Measurements from ENCODE around the gene RTN1.

Gene RTN1

DNA sequence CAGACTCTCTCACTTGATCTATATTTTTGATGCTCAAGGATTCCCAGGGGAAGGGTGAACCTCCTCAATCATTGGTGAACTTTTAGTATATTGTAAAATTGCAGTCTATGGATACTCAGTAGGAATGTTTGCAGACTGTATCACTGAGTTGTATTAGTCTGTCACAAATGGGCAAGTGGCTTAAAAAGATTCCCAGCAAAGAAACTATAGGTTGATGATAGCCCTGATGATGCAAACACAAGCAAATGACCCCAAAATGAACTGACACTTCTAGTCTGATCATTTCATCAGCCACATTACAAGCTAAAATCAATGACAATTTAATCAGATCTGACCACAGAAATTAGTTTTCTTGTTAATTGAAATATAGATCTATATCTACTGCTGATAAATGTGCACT, 59.5 kb downstream of the RTN1 start:
- no peak overlapping the region for H3K4me3 ChIP-seq (ENCODE audit: low read length in 2 of 2)
- H3K27ac ChIP-seq (ENCODE audit: low read depth in 2 of 2, low read length in 2 of 2): no peak overlapping the region

DNA sequence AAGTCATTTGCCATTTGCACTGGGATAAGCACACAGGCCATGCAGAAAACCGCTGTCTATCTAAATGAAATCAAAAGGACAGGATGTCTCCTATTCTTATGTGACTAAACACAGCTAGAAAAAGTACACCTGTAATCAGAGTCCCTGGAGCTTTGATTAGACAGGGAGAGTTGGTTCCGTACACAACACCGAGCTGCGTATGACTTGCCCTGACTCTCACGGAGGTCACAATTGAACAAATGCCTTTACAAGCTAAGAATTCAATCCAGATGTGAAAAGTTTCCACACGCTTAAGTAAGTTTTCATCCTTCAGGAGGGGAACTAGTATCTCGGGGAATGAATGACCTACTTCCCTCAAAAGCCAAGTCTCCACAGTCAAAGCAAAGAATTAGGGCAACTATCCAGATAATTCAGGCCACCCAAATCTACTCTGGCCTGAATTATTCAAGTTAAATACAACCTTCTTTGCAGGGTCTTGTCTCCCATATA, 67.5 kb downstream of the RTN1 start:
- Histone ChIP-seq H3K27me3 (ENCODE audit: control insufficient read depth in 2 of 2, insufficient read depth in 2 of 2, low read length in 2 of 2) (no peaks in the 10 kb centered on the region), H3K27ac (ENCODE audit: low read depth in 2 of 2, low read length in 2 of 2) (no peak overlapping the region), H3K4me1 (ENCODE audit: control insufficient read depth in 2 of 2, insufficient read depth in 2 of 2, low read length in 2 of 2) (no peaks in the 10 kb centered on the region), H3K36me3 (ENCODE audit: control insufficient read depth in 2 of 2, insufficient read depth in 2 of 2, low read length in 2 of 2) (no peaks in the 10 kb centered on the region), H3K4me3 (ENCODE audit: low read length in 2 of 2) (no peak overlapping the region), H3K9me3 (ENCODE audit: control insufficient read depth in 2 of 2, low read length in 2 of 2) (no peaks in the 10 kb centered on the region), H3K9ac (ENCODE audit: low read depth in 1 of 2, low read length in 2 of 2) (no peak overlapping the region)

More for the DNA sequence above, 59.5 kb downstream of the RTN1 start:
- no peaks in the 10 kb centered on the region for H3K36me3 ChIP-seq (ENCODE audit: control insufficient read depth in 2 of 2, insufficient read depth in 2 of 2, low read length in 2 of 2)
- H3K27me3 ChIP-seq (ENCODE audit: control insufficient read depth in 2 of 2, insufficient read depth in 2 of 2, low read length in 2 of 2): no peaks in the 10 kb centered on the region
- no peak overlapping the region for H3K9ac ChIP-seq (ENCODE audit: low read depth in 1 of 2, low read length in 2 of 2)
- H3K4me1 ChIP-seq (ENCODE audit: control insufficient read depth in 2 of 2, insufficient read depth in 2 of 2, low read length in 2 of 2): no peaks in the 10 kb centered on the region
- H3K9me3 ChIP-seq (ENCODE audit: control insufficient read depth in 2 of 2, low read length in 2 of 2): no peaks in the 10 kb centered on the region

DNA sequence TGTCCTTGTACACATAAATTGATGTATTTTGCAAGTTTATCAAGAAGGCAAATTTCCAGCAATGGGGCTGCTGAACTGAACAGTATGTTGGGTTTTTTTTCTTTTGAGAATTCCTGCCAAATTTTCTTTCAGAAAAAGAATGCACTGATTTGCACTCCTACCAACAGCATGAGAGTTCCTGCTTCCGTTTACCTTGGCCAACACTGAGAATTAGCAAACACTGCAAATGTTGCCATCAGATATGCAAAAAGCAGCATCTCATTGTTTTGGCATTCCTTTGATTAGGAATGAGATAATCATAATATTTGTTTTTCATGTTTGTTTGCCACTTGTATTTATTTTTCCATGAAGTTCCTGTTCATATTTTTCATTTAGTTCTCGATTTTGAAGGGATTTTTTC, 82.4 kb downstream of the RTN1 start:
- no peak overlapping the region for H3K4me3 ChIP-seq (ENCODE audit: low read length in 2 of 2)
- H3K27ac ChIP-seq (ENCODE audit: low read depth in 2 of 2, low read length in 2 of 2): no peak overlapping the region
- no peaks in the 10 kb centered on the region for H3K4me1 ChIP-seq (ENCODE audit: control insufficient read depth in 2 of 2, insufficient read depth in 2 of 2, low read length in 2 of 2)
- H3K36me3 ChIP-seq (ENCODE audit: control insufficient read depth in 2 of 2, insufficient read depth in 2 of 2, low read length in 2 of 2): no peaks in the 10 kb centered on the region
- no peaks in the 10 kb centered on the region for H3K27me3 ChIP-seq (ENCODE audit: control insufficient read depth in 2 of 2, insufficient read depth in 2 of 2, low read length in 2 of 2)
- no peaks in the 10 kb centered on the region for H3K9me3 ChIP-seq (ENCODE audit: control insufficient read depth in 2 of 2, low read length in 2 of 2)
- H3K9ac ChIP-seq (ENCODE audit: low read depth in 1 of 2, low read length in 2 of 2): no peak overlapping the region

DNA sequence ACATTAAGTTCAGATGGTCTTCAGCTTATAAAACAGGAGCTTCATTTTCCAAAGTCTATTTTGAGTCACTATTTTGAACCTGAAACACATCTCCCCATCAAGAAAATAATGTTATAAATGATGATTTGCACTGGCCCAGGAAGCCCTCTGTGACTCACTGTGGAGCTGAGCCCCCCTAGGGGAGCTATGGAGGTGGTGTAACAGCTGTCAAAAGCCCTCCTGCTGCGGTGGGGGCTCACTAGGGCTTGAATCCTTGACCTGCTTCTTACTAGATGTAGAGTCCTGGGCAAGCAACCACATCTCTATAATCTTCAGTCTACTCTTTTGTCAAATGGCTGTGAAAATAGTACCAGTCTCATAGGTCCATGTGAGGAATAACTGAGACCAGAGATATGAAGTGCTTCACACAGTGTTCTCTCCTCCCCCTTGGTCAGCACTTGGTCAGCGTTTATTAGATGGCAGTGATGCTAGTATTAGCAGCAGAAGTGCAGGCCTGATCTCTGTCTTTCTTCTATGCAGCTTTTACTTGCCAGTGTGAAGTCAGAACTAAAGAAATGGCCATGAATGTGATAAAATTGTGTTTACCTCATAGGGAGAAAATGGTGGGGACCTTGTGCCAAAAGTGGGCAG, 83.4 kb downstream of the RTN1 start:
- no peak overlapping the region for H3K27ac ChIP-seq (ENCODE audit: low read depth in 2 of 2, low read length in 2 of 2)
- H3K9me3 ChIP-seq (ENCODE audit: control insufficient read depth in 2 of 2, low read length in 2 of 2): no peaks in the 10 kb centered on the region
- H3K4me1 ChIP-seq (ENCODE audit: control insufficient read depth in 2 of 2, insufficient read depth in 2 of 2, low read length in 2 of 2): no peaks in the 10 kb centered on the region
- no peaks in the 10 kb centered on the region for H3K36me3 ChIP-seq (ENCODE audit: control insufficient read depth in 2 of 2, insufficient read depth in 2 of 2, low read length in 2 of 2)
- no peak overlapping the region for H3K4me3 ChIP-seq (ENCODE audit: low read length in 2 of 2)
- no peak overlapping the region for H3K9ac ChIP-seq (ENCODE audit: low read depth in 1 of 2, low read length in 2 of 2)
- H3K27me3 ChIP-seq (ENCODE audit: control insufficient read depth in 2 of 2, insufficient read depth in 2 of 2, low read length in 2 of 2): no peaks in the 10 kb centered on the region

DNA sequence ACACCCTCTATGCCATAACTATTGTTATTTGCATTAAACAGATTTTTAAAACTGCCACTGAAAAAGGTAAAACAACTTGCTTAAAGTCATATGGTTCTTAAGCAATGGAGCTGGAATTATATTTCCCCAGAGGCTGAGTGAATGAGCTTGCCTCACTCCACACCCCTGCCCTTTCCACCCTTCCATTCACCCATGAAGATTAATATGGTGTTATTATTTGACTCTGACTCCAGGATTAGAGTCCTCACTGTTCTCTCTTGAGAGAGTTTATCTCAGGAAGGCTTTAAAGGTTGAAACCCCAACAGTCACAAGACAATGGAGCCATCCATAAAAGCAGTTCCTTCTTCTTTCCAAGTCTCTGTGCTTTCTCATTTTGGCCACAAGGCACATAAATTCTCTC, 84.9 kb downstream of the RTN1 start:
- H3K4me1 ChIP-seq (ENCODE audit: control insufficient read depth in 2 of 2, insufficient read depth in 2 of 2, low read length in 2 of 2): no peaks in the 10 kb centered on the region
- H3K9me3 ChIP-seq (ENCODE audit: control insufficient read depth in 2 of 2, low read length in 2 of 2): no peaks in the 10 kb centered on the region
- H3K9ac ChIP-seq (ENCODE audit: low read depth in 1 of 2, low read length in 2 of 2): no peak overlapping the region
- H3K4me3 ChIP-seq (ENCODE audit: low read length in 2 of 2): no peak overlapping the region
- H3K36me3 ChIP-seq (ENCODE audit: control insufficient read depth in 2 of 2, insufficient read depth in 2 of 2, low read length in 2 of 2): no peaks in the 10 kb centered on the region
- no peaks in the 10 kb centered on the region for H3K27me3 ChIP-seq (ENCODE audit: control insufficient read depth in 2 of 2, insufficient read depth in 2 of 2, low read length in 2 of 2)
- no peak overlapping the region for H3K27ac ChIP-seq (ENCODE audit: low read depth in 2 of 2, low read length in 2 of 2)

DNA sequence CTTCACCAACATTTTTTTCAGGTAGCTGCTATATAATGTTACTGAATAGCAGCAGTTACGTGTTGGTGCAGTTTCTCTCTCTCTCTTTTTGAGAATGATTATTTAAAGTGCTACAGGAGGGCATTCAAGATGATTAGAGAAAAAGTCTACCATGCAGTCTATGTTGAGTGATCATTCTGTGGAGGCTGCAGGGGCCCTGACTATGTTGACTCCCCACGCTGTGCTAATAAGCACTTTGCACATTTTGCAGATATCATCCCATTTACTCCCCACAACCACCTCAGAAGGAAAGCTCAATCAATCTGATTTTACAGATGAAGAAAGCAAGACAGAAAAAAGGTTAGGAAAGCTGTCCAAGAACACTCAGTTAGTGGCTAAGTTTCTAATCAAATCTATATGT, 87.8 kb downstream of the RTN1 start:
- Histone ChIP-seq H3K36me3 (ENCODE audit: control insufficient read depth in 2 of 2, insufficient read depth in 2 of 2, low read length in 2 of 2) (no peaks in the 10 kb centered on the region), H3K4me1 (ENCODE audit: control insufficient read depth in 2 of 2, insufficient read depth in 2 of 2, low read length in 2 of 2) (no peaks in the 10 kb centered on the region), H3K4me3 (ENCODE audit: low read length in 2 of 2) (no peak overlapping the region), H3K27ac (ENCODE audit: low read depth in 2 of 2, low read length in 2 of 2) (no peak overlapping the region), H3K9ac (ENCODE audit: low read depth in 1 of 2, low read length in 2 of 2) (no peak overlapping the region), H3K9me3 (ENCODE audit: control insufficient read depth in 2 of 2, low read length in 2 of 2) (no peaks in the 10 kb centered on the region), H3K27me3 (ENCODE audit: control insufficient read depth in 2 of 2, insufficient read depth in 2 of 2, low read length in 2 of 2) (no peaks in the 10 kb centered on the region)

DNA sequence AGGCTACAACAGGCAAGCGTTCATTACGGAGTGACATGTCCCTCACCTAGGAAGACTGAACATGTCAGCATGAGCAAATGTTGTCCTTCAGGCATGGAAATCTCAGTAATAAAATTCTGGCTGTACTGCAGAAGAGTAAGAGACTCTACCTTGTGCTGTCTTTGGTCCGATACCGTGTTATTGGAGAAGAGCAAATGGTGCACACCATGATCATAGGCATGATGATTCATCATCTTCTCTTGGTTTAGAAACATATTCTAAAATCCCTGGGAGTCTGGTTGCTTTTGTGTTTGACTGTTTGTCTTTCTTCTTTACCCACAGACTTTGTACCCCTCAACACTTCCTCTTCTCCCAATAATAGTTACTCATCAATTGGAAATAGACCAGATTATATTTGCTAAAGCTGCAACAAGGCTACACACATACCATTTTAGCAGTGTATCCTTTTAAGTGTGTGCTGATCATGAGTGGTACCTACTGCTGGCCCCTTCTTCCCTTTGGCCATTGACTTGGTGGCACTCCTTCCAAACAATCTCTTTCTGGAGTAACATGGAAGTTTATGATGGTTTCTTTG, 93.5 kb downstream of the RTN1 start:
- H3K9me3 ChIP-seq (ENCODE audit: control insufficient read depth in 2 of 2, low read length in 2 of 2): no peaks in the 10 kb centered on the region
- H3K36me3 ChIP-seq (ENCODE audit: control insufficient read depth in 2 of 2, insufficient read depth in 2 of 2, low read length in 2 of 2): no peaks in the 10 kb centered on the region
- no peaks in the 10 kb centered on the region for H3K27me3 ChIP-seq (ENCODE audit: control insufficient read depth in 2 of 2, insufficient read depth in 2 of 2, low read length in 2 of 2)
- H3K9ac ChIP-seq (ENCODE audit: low read depth in 1 of 2, low read length in 2 of 2): no peak overlapping the region
- H3K4me3 ChIP-seq (ENCODE audit: low read length in 2 of 2): no peak overlapping the region
- no peak overlapping the region for H3K27ac ChIP-seq (ENCODE audit: low read depth in 2 of 2, low read length in 2 of 2)
- no peaks in the 10 kb centered on the region for H3K4me1 ChIP-seq (ENCODE audit: control insufficient read depth in 2 of 2, insufficient read depth in 2 of 2, low read length in 2 of 2)

DNA sequence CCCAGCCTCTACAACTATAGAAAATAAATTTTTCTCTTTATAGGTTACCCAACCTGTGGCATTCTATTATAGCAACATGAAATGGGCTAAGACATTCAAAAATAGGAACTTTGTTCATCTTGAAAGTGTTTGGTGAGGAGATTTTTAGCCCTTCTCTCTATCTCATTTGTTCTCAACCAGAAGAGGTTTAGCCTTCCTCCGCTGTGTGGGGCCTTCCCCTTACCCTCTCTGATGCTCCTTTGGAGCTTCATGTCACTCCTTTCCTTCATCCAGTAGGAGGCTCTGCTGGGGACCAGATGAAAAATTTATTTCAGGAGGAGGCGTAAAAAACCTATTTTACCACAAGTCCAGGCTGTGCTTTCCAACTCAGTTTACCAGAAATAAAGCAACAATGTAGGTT, 94.1 kb downstream of the RTN1 start:
- Histone ChIP-seq H3K27me3 (ENCODE audit: control insufficient read depth in 2 of 2, insufficient read depth in 2 of 2, low read length in 2 of 2) (no peaks in the 10 kb centered on the region), H3K9ac (ENCODE audit: low read depth in 1 of 2, low read length in 2 of 2) (no peak overlapping the region), H3K36me3 (ENCODE audit: control insufficient read depth in 2 of 2, insufficient read depth in 2 of 2, low read length in 2 of 2) (no peaks in the 10 kb centered on the region), H3K27ac (ENCODE audit: low read depth in 2 of 2, low read length in 2 of 2) (no peak overlapping the region), H3K9me3 (ENCODE audit: control insufficient read depth in 2 of 2, low read length in 2 of 2) (no peaks in the 10 kb centered on the region), H3K4me1 (ENCODE audit: control insufficient read depth in 2 of 2, insufficient read depth in 2 of 2, low read length in 2 of 2) (no peaks in the 10 kb centered on the region), H3K4me3 (ENCODE audit: low read length in 2 of 2) (no peak overlapping the region)

DNA sequence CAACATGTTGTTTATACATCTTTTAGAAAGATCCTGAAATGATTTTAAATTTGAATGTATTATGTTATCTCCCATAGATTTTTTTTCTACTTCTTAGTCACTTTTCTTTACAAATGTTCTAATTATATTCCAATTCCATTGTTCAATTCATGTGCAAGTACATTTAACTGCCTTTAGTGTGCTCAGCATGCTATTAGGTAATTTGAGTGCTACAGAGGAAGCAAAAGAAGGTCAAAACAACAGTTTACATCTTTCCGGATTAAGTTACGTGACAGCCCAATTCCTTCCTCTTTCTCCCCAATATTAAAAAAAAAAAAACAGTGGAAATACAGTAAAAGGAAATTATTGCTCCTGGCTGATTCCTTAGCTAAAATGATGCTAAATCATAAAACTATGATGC, 98.3 kb downstream of the RTN1 start:
- no peaks in the 10 kb centered on the region for H3K27me3 ChIP-seq (ENCODE audit: control insufficient read depth in 2 of 2, insufficient read depth in 2 of 2, low read length in 2 of 2)
- no peaks in the 10 kb centered on the region for H3K4me1 ChIP-seq (ENCODE audit: control insufficient read depth in 2 of 2, insufficient read depth in 2 of 2, low read length in 2 of 2)
- H3K9me3 ChIP-seq (ENCODE audit: control insufficient read depth in 2 of 2, low read length in 2 of 2): no peaks in the 10 kb centered on the region
- no peak overlapping the region for H3K9ac ChIP-seq (ENCODE audit: low read depth in 1 of 2, low read length in 2 of 2)
- no peak overlapping the region for H3K27ac ChIP-seq (ENCODE audit: low read depth in 2 of 2, low read length in 2 of 2)
- H3K4me3 ChIP-seq (ENCODE audit: low read length in 2 of 2): no peak overlapping the region
- H3K36me3 ChIP-seq (ENCODE audit: control insufficient read depth in 2 of 2, insufficient read depth in 2 of 2, low read length in 2 of 2): no peaks in the 10 kb centered on the region

DNA sequence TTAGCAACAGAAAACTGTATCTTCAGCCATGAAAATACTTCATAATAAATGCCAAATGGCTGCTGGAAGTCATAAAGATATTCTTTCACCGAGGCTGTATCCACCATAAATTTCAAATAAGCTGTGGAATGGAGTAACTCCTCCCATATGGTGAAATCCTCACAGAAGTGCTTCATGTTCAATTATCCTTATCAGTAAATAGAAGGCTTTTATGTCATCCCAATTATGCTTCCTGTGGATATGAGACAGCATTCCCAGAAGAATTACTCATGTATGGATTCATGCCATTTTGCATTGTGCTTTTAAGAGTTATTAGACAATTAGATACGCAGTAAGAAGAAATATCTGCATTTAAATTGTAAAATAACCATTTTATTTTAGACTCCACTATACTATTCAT, 99.0 kb downstream of the RTN1 start:
- Histone ChIP-seq H3K4me1 (ENCODE audit: control insufficient read depth in 2 of 2, insufficient read depth in 2 of 2, low read length in 2 of 2) (no peaks in the 10 kb centered on the region), H3K9ac (ENCODE audit: low read depth in 1 of 2, low read length in 2 of 2) (no peak overlapping the region), H3K4me3 (ENCODE audit: low read length in 2 of 2) (no peak overlapping the region), H3K9me3 (ENCODE audit: control insufficient read depth in 2 of 2, low read length in 2 of 2) (no peaks in the 10 kb centered on the region), H3K36me3 (ENCODE audit: control insufficient read depth in 2 of 2, insufficient read depth in 2 of 2, low read length in 2 of 2) (no peaks in the 10 kb centered on the region), H3K27me3 (ENCODE audit: control insufficient read depth in 2 of 2, insufficient read depth in 2 of 2, low read length in 2 of 2) (no peaks in the 10 kb centered on the region), H3K27ac (ENCODE audit: low read depth in 2 of 2, low read length in 2 of 2) (no peak overlapping the region)
